ENCODE data around the gene FAM162A. TPM values are rescaled to one million over a fixed set of nuclear protein-coding genes. Genes with fewer than 3 reads are reported as not detected.

FAM162A gene
- total RNA-seq, 4 donors from 2014 or later: 28.2 to 42.7 (median 32.6) TPM

DNA sequence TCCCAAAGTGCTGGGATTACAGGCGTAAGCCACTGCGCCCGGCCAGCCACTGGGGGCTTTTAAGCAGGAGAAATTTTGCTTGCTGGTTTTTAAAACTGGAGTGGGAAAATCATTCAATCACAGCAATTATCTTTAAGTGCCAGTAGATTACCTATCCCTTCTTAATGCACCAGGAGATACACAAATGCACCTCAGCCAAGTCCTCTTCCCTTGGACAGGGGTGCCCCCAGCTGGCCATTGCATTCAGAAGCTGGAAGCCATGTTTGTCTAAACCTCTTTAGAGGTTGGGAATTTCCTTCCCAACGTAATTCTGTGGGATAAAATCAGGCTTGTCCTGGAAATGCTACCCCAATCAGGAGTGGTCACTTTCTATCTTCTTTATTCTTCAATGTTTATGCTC, 27.6 kb upstream of the FAM162A start:
- no peaks in the 10 kb centered on the region for H3K9me3 ChIP-seq
- H3K4me1 ChIP-seq: no peaks in the 10 kb centered on the region
- WGBS: 67% methylated on average over 4 of the region's 4 CpGs
- TF ChIP-seq CTCF (IDR thresholded peaks at IDR 0.05) (peak in 1 of 3 experiments; percentile 28), POLR2A (IDR thresholded peaks at IDR 0.05; ENCODE audit: low read depth) (no peak), POLR2AphosphoS5 (IDR thresholded peaks at IDR 0.05) (no peak), EP300 (IDR thresholded peaks at IDR 0.05) (no peak)
- intact Hi-C loops (cut with DNase I): no loop called here
- no peak for DNase-seq (ENCODE audit: extremely low spot score)
- H3K27ac ChIP-seq (replicated peaks in 1 of 4): no peak overlapping the region
- no peak overlapping the region for H3K4me3 ChIP-seq
- peaks cover 0 to 28% (median 17%) of the 10 kb centered on the region in 4 donors for H3K36me3 ChIP-seq
- no peaks in the 10 kb centered on the region for H3K27me3 ChIP-seq

DNA sequence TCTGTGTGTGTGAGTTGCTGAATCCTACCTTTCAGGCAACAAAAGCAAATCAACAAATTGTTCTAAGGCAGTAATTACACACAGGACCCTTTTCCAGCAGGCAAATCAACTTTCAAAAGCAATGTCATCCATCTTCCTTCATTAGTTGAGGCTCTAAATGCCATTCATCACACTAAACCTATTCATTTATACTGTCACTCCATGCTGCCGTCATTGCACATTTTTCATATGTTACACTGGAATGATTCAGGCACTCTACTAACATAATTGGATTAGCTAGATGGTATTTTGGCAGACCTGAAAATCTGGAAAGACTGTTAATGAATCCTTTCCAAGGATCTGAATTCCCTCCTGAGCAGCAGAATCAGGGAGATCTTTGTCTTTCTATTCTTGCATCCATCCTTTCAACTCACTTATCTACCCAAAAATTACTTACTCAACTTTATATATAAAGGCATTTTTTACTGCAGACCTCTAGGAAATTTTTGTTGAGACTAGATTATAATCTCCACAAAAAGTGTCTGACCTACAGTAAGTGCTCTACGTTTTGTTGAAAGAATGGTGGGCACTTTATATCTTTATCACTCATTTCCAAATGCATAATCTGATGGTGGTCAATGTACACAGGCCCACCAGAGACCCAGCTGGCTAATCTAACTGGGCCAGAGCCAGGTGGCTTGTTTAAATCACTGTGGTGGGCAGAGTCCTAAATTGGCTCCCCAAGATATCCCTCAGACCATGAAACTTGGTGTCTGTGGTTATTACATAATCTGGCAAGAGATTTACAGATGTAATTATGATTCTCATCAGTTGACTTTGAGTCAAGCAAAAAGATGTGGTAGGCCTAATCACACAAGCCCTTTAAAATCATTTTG, 25.9 kb upstream of the FAM162A start:
- intact Hi-C loops (cut with DNase I): no loop called here
- 56% methylated on average over 2 of the region's 2 CpGs for WGBS
- no peaks in the 10 kb centered on the region for H3K27me3 ChIP-seq
- no peaks in the 10 kb centered on the region for H3K9me3 ChIP-seq
- no peak for DNase-seq (ENCODE audit: extremely low spot score)
- H3K36me3 ChIP-seq: peaks cover 6 to 43% (median 28%) of the 10 kb centered on the region in 4 donors
- TF ChIP-seq CTCF (IDR thresholded peaks at IDR 0.05) (no peak), EP300 (IDR thresholded peaks at IDR 0.05) (no peak), POLR2A (IDR thresholded peaks at IDR 0.05; ENCODE audit: low read depth) (no peak), POLR2AphosphoS5 (IDR thresholded peaks at IDR 0.05) (no peak)
- no peak overlapping the region for H3K27ac ChIP-seq (replicated peaks in 1 of 4)
- H3K4me1 ChIP-seq: no peaks in the 10 kb centered on the region
- H3K4me3 ChIP-seq: no peak overlapping the region

GRCh38 chr3:122358703-122359032, 25.3 kb upstream of the FAM162A start:
- 80% methylated on average over 2 of the region's 2 CpGs for WGBS
- peak; percentile 66 for DNase-seq (ENCODE audit: extremely low spot score)
- intact Hi-C loops (cut with DNase I): no loop called here

DNA sequence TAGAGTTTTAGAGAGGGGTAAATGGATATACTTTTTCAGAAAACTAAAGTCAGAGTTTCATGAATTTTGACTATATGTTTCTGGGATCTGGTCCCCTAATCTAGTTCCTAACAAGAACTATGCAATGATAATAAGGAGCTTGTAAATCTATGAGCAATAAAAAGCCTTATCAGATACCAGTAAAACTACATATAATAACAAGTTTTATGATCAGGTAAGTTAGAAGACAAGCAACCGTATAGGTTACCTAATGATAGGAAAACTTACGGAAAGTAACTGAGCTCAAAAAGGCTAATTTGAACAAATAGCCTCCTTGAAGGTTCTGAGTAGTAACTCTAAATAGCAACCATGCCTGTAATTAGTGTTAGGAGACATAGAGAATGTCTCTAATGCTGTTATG, 22.0 kb upstream of the FAM162A start:
- H3K4me3 ChIP-seq: no peak overlapping the region
- H3K9me3 ChIP-seq: no peaks in the 10 kb centered on the region
- TF ChIP-seq POLR2AphosphoS5 (IDR thresholded peaks at IDR 0.05): no peak
- no peak for TF ChIP-seq CTCF (IDR thresholded peaks at IDR 0.05)
- no peak for TF ChIP-seq POLR2A (IDR thresholded peaks at IDR 0.05; ENCODE audit: low read depth)
- TF ChIP-seq EP300 (IDR thresholded peaks at IDR 0.05): no peak
- peaks cover 6 to 82% (median 60%) of the 10 kb centered on the region in 4 donors for H3K36me3 ChIP-seq
- DNase-seq (ENCODE audit: extremely low spot score): no peak
- H3K27me3 ChIP-seq: no peaks in the 10 kb centered on the region
- no peak overlapping the region for H3K27ac ChIP-seq (replicated peaks in 1 of 4)
- intact Hi-C loops (cut with DNase I): no loop called here
- no peaks in the 10 kb centered on the region for H3K4me1 ChIP-seq
- 94% methylated on average over 2 of the region's 2 CpGs for WGBS

More at GRCh38 chr3:122358703-122359032, 25.3 kb upstream of the FAM162A start:
- Histone ChIP-seq H3K36me3 (peaks cover 6 to 49% (median 30%) of the 10 kb centered on the region in 4 donors), H3K27me3 (no peaks in the 10 kb centered on the region), H3K4me3 (no peak overlapping the region), H3K9me3 (no peaks in the 10 kb centered on the region), H3K4me1 (no peaks in the 10 kb centered on the region), H3K27ac (replicated peaks in 1 of 4) (no peak overlapping the region)
- TF ChIP-seq POLR2AphosphoS5 (IDR thresholded peaks at IDR 0.05) (no peak), POLR2A (IDR thresholded peaks at IDR 0.05; ENCODE audit: low read depth) (no peak), EP300 (IDR thresholded peaks at IDR 0.05) (no peak), CTCF (IDR thresholded peaks at IDR 0.05) (no peak)
